NCI-H1092 (cell line): Measurements from ENCODE around the gene CDH4.
A peak's percentile ranks its signal among the peaks of the same experiment; 100 is the strongest.

Experiments
- DNase-seq: peaks from one replicate; lab custom pipeline; 2025; lab: John Stamatoyannopoulos, UW

CDH4 gene

DNA sequence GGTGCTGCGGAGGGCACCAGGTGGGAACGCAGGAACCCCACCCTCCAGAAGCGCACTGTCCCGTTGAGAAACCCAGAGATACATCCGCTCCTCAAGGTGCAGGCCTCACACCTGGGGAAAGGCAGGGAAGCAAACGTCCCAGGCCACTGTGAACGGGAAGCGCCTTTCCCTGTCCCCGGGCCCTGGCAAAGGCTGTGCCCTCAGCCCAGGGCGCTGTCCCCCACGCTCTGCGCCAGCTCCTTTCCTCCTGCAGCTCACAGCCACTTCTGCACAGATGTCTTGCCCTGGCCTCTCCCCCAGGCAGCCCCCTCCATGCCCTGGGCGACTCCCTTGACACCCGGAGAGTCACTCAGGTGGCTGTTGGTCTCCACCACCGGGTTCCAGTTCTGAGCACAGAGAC lies 609.8 kb downstream of the CDH4 start:
- DNase-seq = no peak

GRCh38 chr20:61862881-61863280 lies 610.8 kb downstream of the CDH4 start:
- DNase-seq = no peak

- no peak for DNase-seq
Observed at GRCh38 chr20:61864481-61864880, 612.4 kb downstream of the CDH4 start.

DNA sequence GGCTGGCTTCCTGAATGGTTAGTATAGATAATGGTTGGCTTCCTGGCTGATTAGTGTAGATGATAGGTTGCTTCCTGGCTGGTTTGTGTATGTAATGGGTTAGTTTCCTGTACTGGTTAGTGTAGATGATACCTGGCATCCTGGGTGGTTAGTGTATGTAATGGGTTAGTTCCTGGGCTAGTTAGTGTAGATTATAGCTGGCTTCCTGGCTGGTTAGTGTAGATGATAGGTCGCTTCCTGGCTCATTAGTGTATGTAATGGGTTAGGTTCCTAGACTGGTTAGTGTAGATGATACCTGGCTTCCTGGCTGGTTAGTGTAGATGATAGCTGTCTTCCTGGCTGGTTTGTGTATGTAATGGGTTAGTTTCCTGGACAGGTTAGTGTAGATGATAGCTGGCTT lies 613.3 kb downstream of the CDH4 start:
- DNase-seq = no peak

GRCh38 chr20:61866165-61866564 lies 614.1 kb downstream of the CDH4 start:
- DNase-seq = no peak

- no peak for DNase-seq
Observed at GRCh38 chr20:61868006-61868405, 615.9 kb downstream of the CDH4 start.

DNA sequence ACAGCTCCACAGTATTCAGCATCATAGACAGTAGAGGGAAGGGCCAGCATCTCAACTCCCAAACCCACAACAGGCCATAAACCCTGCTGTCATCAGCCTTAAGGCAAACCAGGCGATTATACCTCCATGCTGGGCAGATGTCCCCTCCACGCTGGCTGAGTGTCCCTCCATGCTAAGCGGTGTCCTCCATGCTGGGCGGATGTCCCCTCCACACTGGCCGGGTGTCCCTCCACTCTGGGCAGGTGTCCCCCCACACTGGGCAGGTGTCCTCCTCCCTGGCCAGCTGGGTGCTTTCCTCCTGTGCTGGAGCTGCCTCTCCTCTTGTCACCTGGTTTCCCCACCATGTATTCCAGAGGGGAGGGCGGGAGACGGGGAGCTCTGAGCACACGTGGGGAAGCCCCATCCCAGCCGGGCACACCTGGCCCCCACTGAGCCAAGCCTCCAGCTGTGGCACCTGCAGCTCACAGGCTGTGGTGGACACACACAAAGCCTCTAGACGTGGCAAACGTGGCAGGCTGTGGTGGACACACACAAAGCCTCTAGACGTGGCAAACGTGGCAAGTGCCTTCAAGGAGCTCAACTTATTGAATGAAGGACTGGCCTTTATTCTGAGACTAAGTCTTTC lies 616.5 kb downstream of the CDH4 start:
- DNase-seq = no peak

- DNase-seq = no peak
Observed at GRCh38 chr20:61869750-61870507, 617.9 kb downstream of the CDH4 start.

- no peak for DNase-seq
Observed at GRCh38 chr20:61871160-61871559, 619.1 kb downstream of the CDH4 start.

- DNase-seq = no peak
Observed at GRCh38 chr20:61871913-61872312, 619.9 kb downstream of the CDH4 start.

- DNase-seq = no peak
Observed at GRCh38 chr20:61872371-61872900, 620.4 kb downstream of the CDH4 start.

DNA sequence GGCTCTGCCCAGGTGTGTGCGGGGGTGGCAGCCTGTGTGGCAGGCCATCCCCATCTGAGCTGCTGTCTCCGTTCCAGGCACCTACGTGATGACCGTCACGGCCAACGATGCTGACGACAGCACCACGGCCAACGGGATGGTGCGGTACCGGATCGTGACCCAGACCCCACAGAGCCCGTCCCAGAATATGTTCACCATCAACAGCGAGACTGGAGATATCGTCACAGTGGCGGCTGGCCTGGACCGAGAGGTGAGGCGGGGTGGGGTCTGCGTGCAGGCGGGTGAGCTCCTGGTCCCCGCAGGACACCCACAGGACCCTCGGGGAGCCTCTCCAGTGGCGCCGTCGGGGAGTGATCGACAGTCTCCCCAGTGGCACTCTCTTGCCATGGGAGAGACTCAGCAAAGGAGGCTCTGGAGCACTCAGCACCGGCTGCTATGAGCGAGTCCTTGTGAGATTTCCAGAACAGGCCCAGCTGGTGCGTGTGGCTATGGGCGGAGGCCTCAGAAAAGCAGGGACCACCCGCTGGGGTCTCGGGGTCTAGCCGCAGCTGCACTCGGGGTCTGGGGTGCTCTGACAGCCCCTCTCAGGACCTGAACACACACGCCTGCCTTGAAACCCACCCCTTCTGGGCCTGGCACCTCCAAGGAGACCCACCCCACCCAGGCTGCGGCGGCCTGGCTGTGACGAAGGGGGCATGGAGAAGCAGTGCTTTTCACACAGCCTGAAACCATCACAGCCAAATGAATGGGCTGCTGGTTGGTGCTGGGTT lies 621.8 kb downstream of the CDH4 start:
- DNase-seq = no peak

GRCh38 chr20:61874421-61875068 lies 622.5 kb downstream of the CDH4 start:
- DNase-seq = peak; percentile 41

DNA sequence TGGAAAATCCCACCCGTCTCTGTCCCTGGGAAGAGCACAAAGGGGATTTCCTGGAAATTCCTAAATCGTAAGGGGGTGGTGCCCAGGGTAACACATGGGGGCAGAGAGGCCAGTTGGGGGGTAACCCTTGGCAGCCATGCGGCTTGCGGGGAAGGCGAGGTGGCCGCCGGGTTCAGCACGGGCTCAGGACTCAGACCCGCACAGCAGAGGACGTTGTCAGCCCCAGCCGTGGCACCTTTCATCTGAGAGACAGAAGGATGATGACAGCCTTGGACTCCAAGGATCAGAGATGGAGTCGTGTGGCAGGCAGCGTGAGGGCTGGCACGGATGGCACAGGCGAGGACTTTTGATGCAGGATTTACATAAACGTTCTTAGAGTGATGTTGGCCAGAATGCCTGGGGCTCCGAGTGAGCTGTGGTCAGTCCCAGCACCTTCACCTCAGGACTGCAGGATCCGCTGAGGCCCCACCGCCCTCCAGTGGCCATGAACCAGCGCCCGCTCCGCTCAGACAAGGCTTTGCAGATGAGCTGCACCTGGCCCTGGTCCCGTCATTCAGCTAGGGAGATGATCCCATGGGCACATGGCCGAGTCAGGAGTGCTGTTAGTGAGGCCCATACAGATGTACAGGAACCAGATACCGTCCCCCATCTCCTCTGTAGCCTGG lies 623.3 kb downstream of the CDH4 start:
- DNase-seq = no peak

GRCh38 chr20:61875996-61876395 lies 623.9 kb downstream of the CDH4 start:
- no peak for DNase-seq

- no peak for DNase-seq
Observed at GRCh38 chr20:61876952-61877728, 625.1 kb downstream of the CDH4 start.

GRCh38 chr20:61877776-61878477 lies 625.9 kb downstream of the CDH4 start:
- DNase-seq = no peak

DNA sequence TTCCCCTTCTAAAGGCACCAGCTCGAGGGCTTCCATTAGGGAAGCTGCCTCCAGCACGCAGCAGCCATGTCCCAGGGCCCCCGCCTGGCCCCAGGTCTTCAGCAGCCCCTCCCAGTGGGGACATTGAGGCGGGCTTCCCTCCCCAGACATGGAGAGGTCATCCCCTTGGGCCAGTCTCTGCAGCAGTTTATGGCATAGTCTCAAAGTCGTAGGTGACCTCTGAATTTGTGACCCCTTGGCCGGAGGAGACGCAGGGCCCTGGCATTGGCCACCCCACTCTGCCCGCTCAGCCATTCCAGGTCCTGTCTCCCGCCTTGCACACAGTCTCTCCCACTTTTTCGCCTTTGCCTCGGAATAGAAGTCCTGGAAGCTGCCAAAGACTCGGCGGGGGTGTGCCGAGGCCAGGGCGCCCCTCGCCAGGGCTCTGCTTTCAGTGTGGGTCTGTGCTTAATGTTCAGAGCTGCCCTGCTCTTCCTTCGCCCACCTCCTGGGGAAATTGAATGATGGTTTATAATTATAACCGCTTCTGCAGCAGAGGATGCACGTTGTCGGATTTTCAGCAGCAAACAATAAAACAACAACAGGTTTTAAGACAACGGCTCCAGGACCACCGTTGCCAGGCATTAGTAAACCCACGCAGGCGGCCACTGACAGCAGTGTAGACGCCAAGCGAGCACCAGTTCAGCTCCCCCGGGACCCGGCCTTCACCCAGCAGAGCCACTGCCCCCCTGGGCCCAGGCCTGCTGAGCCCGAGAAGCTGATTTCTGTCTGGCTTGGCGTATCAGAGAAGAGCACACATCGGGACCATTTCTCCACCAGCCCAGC lies 626.6 kb downstream of the CDH4 start:
- DNase-seq = no peak

- no peak for DNase-seq
Observed at GRCh38 chr20:61879303-61879620, 627.2 kb downstream of the CDH4 start.

DNA sequence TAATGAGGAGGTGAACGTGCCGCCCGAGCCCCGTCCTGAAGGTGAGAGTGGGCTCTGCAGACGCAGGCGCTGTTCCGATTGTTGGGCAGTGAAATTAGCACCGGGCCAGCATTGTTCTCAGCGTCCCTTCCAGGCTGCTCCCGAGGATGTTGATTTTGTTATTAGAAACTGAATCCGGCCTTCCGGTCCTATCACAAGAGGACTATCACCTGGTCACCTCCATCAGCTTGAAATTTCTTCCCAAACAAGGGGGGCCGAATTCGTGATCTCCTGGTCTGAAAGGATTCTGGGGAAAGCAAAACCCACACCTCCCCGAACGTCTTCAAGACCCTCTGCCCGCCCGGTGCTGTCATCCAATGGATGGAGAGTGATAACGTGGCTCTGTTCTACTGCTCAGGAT lies 627.6 kb downstream of the CDH4 start:
- no peak for DNase-seq
